H1 (cell line): ENCODE measurements around the gene ZMIZ1. TPM values are rescaled to one million over a fixed set of nuclear protein-coding genes. Genes with fewer than 3 reads are reported as not detected.

ENCODE experiments used
- CTCF ChIA-PET: fragments of 300-600 bp; sonication (Branson Sonifier 250); formaldehyde crosslinking; loops from one replicate; lab custom pipeline; 2021; ENCODE audit not compliant: partially characterized antibody; lab: Charles Lee
- POLR2A ChIA-PET: fragments of 300-600 bp; sonication (Branson Sonifier 250); formaldehyde crosslinking; loops from one replicate; lab custom pipeline; 2021; ENCODE audit warnings: inconsistent platforms; ENCODE audit not compliant: partially characterized antibody; lab: Charles Lee
- DNase-seq, 2 experiments: peaks; one replicate each; pipeline versions ENCODE4 v3.0.0 to v3.0.0-alpha.2; 2010 to 2022; ENCODE audit warnings: low spot score in 2 of 2, low read depth in 1 of 2, mixed read lengths in 1 of 2
- FAIRE-seq: peaks from 2 replicates; lab custom pipeline; 2011; peaks lifted over from hg19 to GRCh38; lab: Jason Lieb, UNC
- H2AFZ ChIP-seq: 2 replicates; pipeline ENCODE4 v1.8.1; 2012; ENCODE audit warnings: low read length, inconsistent platforms
- H2AK5ac ChIP-seq: 2 replicates; pipeline ENCODE4 v1.6.1; 2013; ENCODE audit warnings: low read depth, low read length
- H2BK120ac ChIP-seq: replicated peaks from 2 replicates; pipeline ENCODE3; 2013; ENCODE audit warnings: low read depth, low read length, inconsistent platforms
- H2BK12ac ChIP-seq: 2 replicates; pipeline ENCODE4 v1.6.1; 2013; ENCODE audit warnings: low read depth, low read length
- H2BK15ac ChIP-seq: 2 replicates; pipeline ENCODE4 v1.6.1; 2013; ENCODE audit warnings: low read length
- H2BK20ac ChIP-seq: 2 replicates; pipeline ENCODE4 v1.6.1; 2013; ENCODE audit warnings: low read length
- H2BK5ac ChIP-seq: 2 replicates; pipeline ENCODE4 v1.6.1; 2013; ENCODE audit warnings: low read depth, low read length
- H3K14ac ChIP-seq: 2 replicates; pipeline ENCODE4 v1.6.1; 2013; ENCODE audit warnings: inconsistent platforms; ENCODE audit not compliant: insufficient read length
- H3K18ac ChIP-seq: 2 replicates; pipeline ENCODE4 v1.6.1; 2013; ENCODE audit warnings: low read length; ENCODE audit errors: extremely low read depth
- H3K23ac ChIP-seq: 2 replicates; pipeline ENCODE4 v1.6.1; 2013; ENCODE audit warnings: inconsistent platforms; ENCODE audit not compliant: insufficient read length
- H3K23me2 ChIP-seq: 2 replicates; pipeline ENCODE4 v1.6.1; 2013; ENCODE audit warnings: low read depth, low read length
- H3K27ac ChIP-seq: 2 replicates; pipeline ENCODE4 v1.6.1; 2011; ENCODE audit warnings: low read depth, low read length, inconsistent platforms
- H3K27me3 ChIP-seq, 4 experiments: replicated peaks in 1 of 4; 1 replicate in 1 of 4; 2 replicates in 3 of 4; pipeline versions ENCODE4 v1.6.1 to v1.8.1; 2011 to 2013; ENCODE audit warnings: low read length in 3 of 4, mild to moderate bottlenecking in 3 of 4, inconsistent platforms in 2 of 4, mixed read lengths in 2 of 4, moderate library complexity in 1 of 4; ENCODE audit not compliant: control insufficient read depth in 3 of 4, insufficient read depth in 3 of 4; ENCODE audit errors: extremely low read depth in 1 of 4
- H3K36me3 ChIP-seq, 4 experiments: 2 replicates each; pipeline versions ENCODE4 v1.6.1 to v1.8.1; 2011 to 2013; ENCODE audit warnings: mild to moderate bottlenecking in 4 of 4, low read length in 3 of 4, moderate library complexity in 2 of 4, control low read depth in 1 of 4, inconsistent platforms in 1 of 4; ENCODE audit not compliant: insufficient read depth in 4 of 4, control insufficient read depth in 2 of 4
- H3K4ac ChIP-seq: replicated peaks from 2 replicates; pipeline ENCODE3; 2013; ENCODE audit warnings: low read length, low read depth, mixed read lengths, inconsistent platforms; ENCODE audit not compliant: insufficient read length
- H3K4me1 ChIP-seq, 4 experiments: replicated peaks in 1 of 4; 1 replicate in 1 of 4; 2 replicates in 3 of 4; pipeline versions ENCODE4 v1.6.1 to v1.8.1; 2011 to 2013; ENCODE audit warnings: low read length in 3 of 4, inconsistent platforms in 2 of 4, mixed read lengths in 1 of 4; ENCODE audit not compliant: insufficient read depth in 4 of 4, control insufficient read depth in 3 of 4
- H3K4me2 ChIP-seq, 2 experiments: 2 replicates each; pipeline versions ENCODE4 v1.6.1 to v1.8.1; 2011 to 2013; ENCODE audit warnings: low read depth in 2 of 2, low read length in 2 of 2, control low read depth in 1 of 2, inconsistent platforms in 1 of 2, mild to moderate bottlenecking in 1 of 2; ENCODE audit not compliant: insufficient read depth in 1 of 2
- H3K4me3 ChIP-seq, 4 experiments: fragments of 200-600, 300-600 bp in 1 of 4; sonication (generic), shearing (Covaris generic), sonication (Bioruptor Twin) in 1 of 4; 2 replicates each; pipeline versions ENCODE4 v1.5.1 to v1.8.1; 2011 to 2016; ENCODE audit warnings: low read length in 4 of 4, low read depth in 3 of 4, control low read depth in 2 of 4, inconsistent platforms in 2 of 4, mild to moderate bottlenecking in 2 of 4, mixed read lengths in 1 of 4, moderate library complexity in 1 of 4; ENCODE audit not compliant: insufficient read depth in 2 of 4; ENCODE audit errors: extremely low read depth in 1 of 4
- H3K56ac ChIP-seq: replicated peaks from 2 replicates; pipeline ENCODE3; 2013; ENCODE audit warnings: low read depth, mild to moderate bottlenecking, mixed read lengths, low read length, inconsistent platforms; ENCODE audit not compliant: insufficient read length
- H3K79me1 ChIP-seq: 2 replicates; pipeline ENCODE4 v1.6.1; 2013; ENCODE audit warnings: low read depth, low read length, control low read depth
- H3K79me2 ChIP-seq, 2 experiments: 2 replicates each; pipeline versions ENCODE4 v1.6.1 to v1.8.1; 2012 to 2013; ENCODE audit warnings: low read length in 2 of 2, mild to moderate bottlenecking in 2 of 2, inconsistent platforms in 1 of 2; ENCODE audit not compliant: insufficient read depth in 2 of 2, control insufficient read depth in 1 of 2
- H3K9ac ChIP-seq, 4 experiments: replicated peaks in 1 of 4; 1 replicate in 1 of 4; 2 replicates in 3 of 4; pipeline versions ENCODE4 v1.6.1 to v1.8.1; 2011 to 2013; ENCODE audit warnings: low read depth in 3 of 4, low read length in 3 of 4, control low read depth in 2 of 4, mild to moderate bottlenecking in 2 of 4, moderate library complexity in 2 of 4, inconsistent platforms in 1 of 4; ENCODE audit errors: extremely low read depth in 1 of 4
- H3K9me3 ChIP-seq, 2 experiments: 2 replicates each; pipeline versions ENCODE4 v1.6.1 to v1.8.1; 2012 to 2013; ENCODE audit warnings: mild to moderate bottlenecking in 2 of 2, moderate library complexity in 2 of 2, control low read depth in 1 of 2, inconsistent platforms in 1 of 2, low read depth in 1 of 2, low read length in 1 of 2, mixed read lengths in 1 of 2; ENCODE audit not compliant: insufficient read depth in 2 of 2
- H4K20me1 ChIP-seq, 2 experiments: replicated peaks in 1 of 2; 2 replicates each; pipeline versions ENCODE3 to v1.8.1; 2011 to 2013; ENCODE audit warnings: inconsistent platforms in 2 of 2, low read length in 2 of 2, mild to moderate bottlenecking in 1 of 2; ENCODE audit not compliant: insufficient read depth in 2 of 2, control insufficient read depth in 1 of 2
- H4K5ac ChIP-seq: 2 replicates; pipeline ENCODE4 v1.6.1; 2013; ENCODE audit warnings: low read length, low read depth, mixed read lengths, inconsistent platforms; ENCODE audit not compliant: insufficient read length
- H4K8ac ChIP-seq: 2 replicates; pipeline ENCODE4 v1.8.0; 2013; ENCODE audit warnings: mild to moderate bottlenecking, moderate library complexity, low read length, inconsistent platforms; ENCODE audit not compliant: insufficient read depth; ENCODE audit errors: extremely low read depth
- H4K91ac ChIP-seq: replicated peaks from 2 replicates; pipeline ENCODE3; 2013; ENCODE audit warnings: low read length, mixed read lengths, inconsistent platforms; ENCODE audit not compliant: insufficient read length
- BCL11A ChIP-seq, 2 experiments: IDR thresholded peaks; one replicate each; pipeline ENCODE4 v1.6.1; 2011; ENCODE audit warnings: low read depth in 2 of 2, low read length in 2 of 2, mild to moderate bottlenecking in 2 of 2
- EP300 ChIP-seq, 2 experiments: IDR thresholded peaks; 1 replicate in 1 of 2; 2 replicates in 1 of 2; pipeline ENCODE4 v1.6.1; 2011 to 2012; ENCODE audit warnings: low read depth in 2 of 2, low read length in 2 of 2, mild to moderate bottlenecking in 2 of 2, borderline replicate concordance in 1 of 2, inconsistent platforms in 1 of 2, moderate library complexity in 1 of 2
- EZH2 ChIP-seq: fragments of 200-600 bp; sonication (generic); IDR thresholded peaks from 2 replicates; pipeline ENCODE4 v1.7.1; 2012; ENCODE audit warnings: low read depth, mild to moderate bottlenecking, moderate library complexity, low read length, inconsistent platforms; ENCODE audit not compliant: severe bottlenecking
- KDM5A ChIP-seq: fragments of 200-600 bp; IDR thresholded peaks from 2 replicates; pipeline ENCODE4 v1.7.1; 2012; ENCODE audit warnings: mild to moderate bottlenecking, low read length, inconsistent platforms, mixed read lengths
- RAD21 ChIP-seq, 2 experiments: IDR thresholded peaks in 1 of 2; conservative IDR thresholded peaks in 1 of 2; 2 replicates each; pipeline ENCODE4 v1.6.1; 2011; ENCODE audit warnings: low read depth in 2 of 2, low read length in 2 of 2, improper control_type of control experiment in 1 of 2, inconsistent platforms in 1 of 2, mild to moderate bottlenecking in 1 of 2, moderate library complexity in 1 of 2
- SAP30 ChIP-seq: fragments of 300-600 bp; sonication (generic); IDR thresholded peaks from 2 replicates; pipeline ENCODE4 v1.7.1; 2012; ENCODE audit warnings: low read length, moderate library complexity, mild to moderate bottlenecking, inconsistent platforms; ENCODE audit not compliant: insufficient read depth, insufficient replicate concordance
- TBP ChIP-seq: IDR thresholded peaks from 2 replicates; pipeline ENCODE4 v1.6.1; 2011; ENCODE audit warnings: low read depth, low read length, improper control_type of control experiment
- YY1 ChIP-seq: IDR thresholded peaks from 2 replicates; pipeline ENCODE4 v1.6.1; 2011; ENCODE audit warnings: low read depth, mild to moderate bottlenecking, low read length
- ZNF274 ChIP-seq: IDR thresholded peaks from 2 replicates; pipeline ENCODE4 v1.7.0; 2012; ENCODE audit warnings: low read length, borderline replicate concordance; ENCODE audit errors: extremely low read depth
- WGBS, 2 experiments: shearing (Covaris generic) in 1 of 2; methylation state at CpG; one replicate each; pipeline versions ENCODE4 v1.1.6 to v1.1.7; 2013 to 2015; ENCODE audit warnings: low lambda C conversion rate in 2 of 2, mixed read lengths in 2 of 2, inconsistent platforms in 1 of 2, low coverage in 1 of 2, missing lambda C conversion rate in 1 of 2; ENCODE audit not compliant: insufficient replicate concordance in 2 of 2, insufficient coverage in 1 of 2, insufficient read length in 1 of 2; ENCODE audit errors: extremely low coverage in 1 of 2, missing lambda C conversion rate in 1 of 2; 5-methylcytosine and 5-hydroxymethylcytosine counted together
- polyA plus RNA-seq, 7 experiments: library from polyadenylated mRNA; depleted of rRNA in 3 of 7; stranded (reverse) in 5 of 7; unstranded in 2 of 7; fragments of >200 nt in 5 of 7; fragments of 200-250 nt in 2 of 7; gene quantifications; 1 replicate in 5 of 7; 2 replicates in 1 of 7; 4 replicates in 1 of 7; pipeline versions ENCODE4 v1.2.1 to v1.2.3, GENCODE V29; 2011 to 2013; ENCODE audit warnings: missing spikeins in 2 of 7, mixed read lengths in 2 of 7
- total RNA-seq: library from RNA; stranded (reverse); fragmentation: NEBNext Ultra II Directional; extraction: Animal tissue kit (Norgen Biotek cat#: 25700); gene quantifications from 2 replicates; pipeline ENCODE4 v1.2.1, GENCODE V29; 2021

Gene ZMIZ1
- total and polyA plus RNA-seq, 2 of the 8 experiments (the other 6 are each of a cell fraction or from before 2014, with no cell fraction given) = 8.1 to 28.0 TPM

GRCh38 chr10:79178070-79178576 lies 109.4 kb downstream of the ZMIZ1 start:
- Histone ChIP-seq H2BK20ac (no peak overlapping the region), H3K27me3 (no peaks in the 10 kb centered on the region; a peak in 1 of 7 replicates), H3K27ac (peak overlapping the region; percentile 28; the same call in 1 of the 2 replicates), H3K79me2 (no peaks in the 10 kb centered on the region; a peak in 1 of 4 replicates), H4K91ac (no peak overlapping the region), H2BK12ac (0 out of 2 replicates have a peak overlapping the region, but pooled peaks have one; percentile 50), H3K14ac (no peak overlapping the region), H3K4ac (no peak overlapping the region), H3K9ac (no peak overlapping the region), H3K79me1 (peaks cover 2% of the 10 kb centered on the region), H2AK5ac (peak overlapping the region; percentile 85), H3K18ac (no peak overlapping the region; the same call in 1 of the 2 replicates), H2BK5ac (0 out of 2 replicates have a peak overlapping the region, but pooled peaks have one; percentile 35), H3K4me1 (peaks cover 14 to 27% (median 19%) of the 10 kb centered on the region in 4 experiments), H3K4me3 (no peak overlapping the region), H2BK120ac (no peak overlapping the region), H4K5ac (no peak overlapping the region), H2AFZ (no peak overlapping the region), H2BK15ac (0 out of 2 replicates have a peak overlapping the region, but pooled peaks have one; percentile 46), H3K56ac (no peak overlapping the region), H3K23me2 (no peaks in the 10 kb centered on the region; the same call in 1 of the 2 replicates), H3K4me2 (peak overlapping the region in 1 of 2 experiments; percentile 45; a peak in 2 of 4 replicates), H3K36me3 (peaks cover 0 to under 1% (median 0%) of the 10 kb centered on the region in 4 experiments; a peak in 3 of 8 replicates), H3K9me3 (no peaks in the 10 kb centered on the region), H3K23ac (no peak overlapping the region), H4K8ac (no peak overlapping the region), H4K20me1 (peaks cover 10 to 11% of the 10 kb centered on the region in 2 experiments)
- FAIRE-seq (no peak), DNase-seq (no peak)
- POLR2A ChIA-PET = interaction anchor here (2.1 kb wide), 1 partner anchor 10 kb away, joined by 4 read pairs; no protein-coding TSS in a partner anchor
- TF ChIP-seq YY1 (no peak), ZNF274 (no peak), TBP (no peak), EZH2 (no peak), SAP30 (no peak), EP300 (IDR thresholded peaks at IDR 0.05; ENCODE audit: borderline replicate concordance in 1 of 2, low read depth in 2 of 2, low read length in 2 of 2) (no peak), RAD21 (IDR thresholded peaks at IDR 0.05 in 1 of 2, conservative IDR thresholded peaks at IDR 0.05 in 1 of 2; ENCODE audit: low read depth in 2 of 2, low read length in 2 of 2) (no peak), KDM5A (no peak), BCL11A (IDR thresholded peaks at IDR 0.05; ENCODE audit: low read depth in 2 of 2, low read length in 2 of 2) (no peak)
- CTCF ChIA-PET = interaction anchor here (0.9 to 32.0 kb wide), 8 partner anchors 11 to 110 kb away, joined by 3 to 396 read pairs (median 4); no protein-coding TSS in a partner anchor
- WGBS, 2 experiments = 85% methylated on average over 8 of the region's 8 CpGs; no CpG with 5 or more reads in 1 of the 2 experiments
